ENCODE results near the gene OR5AC2. TPM values are rescaled to one million over a fixed set of nuclear protein-coding genes. Genes with fewer than 3 reads are reported as not detected.

OR5AC2 gene, protein sequence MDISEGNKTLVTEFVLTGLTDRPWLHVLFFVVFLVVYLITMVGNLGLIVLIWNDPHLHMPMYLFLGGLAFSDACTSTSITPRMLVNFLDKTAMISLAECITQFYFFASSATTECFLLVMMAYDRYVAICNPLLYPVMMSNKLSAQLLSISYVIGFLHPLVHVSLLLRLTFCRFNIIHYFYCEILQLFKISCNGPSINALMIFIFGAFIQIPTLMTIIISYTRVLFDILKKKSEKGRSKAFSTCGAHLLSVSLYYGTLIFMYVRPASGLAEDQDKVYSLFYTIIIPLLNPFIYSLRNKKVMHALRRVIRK
- not detected in 2 replicates for total RNA-seq

DNA sequence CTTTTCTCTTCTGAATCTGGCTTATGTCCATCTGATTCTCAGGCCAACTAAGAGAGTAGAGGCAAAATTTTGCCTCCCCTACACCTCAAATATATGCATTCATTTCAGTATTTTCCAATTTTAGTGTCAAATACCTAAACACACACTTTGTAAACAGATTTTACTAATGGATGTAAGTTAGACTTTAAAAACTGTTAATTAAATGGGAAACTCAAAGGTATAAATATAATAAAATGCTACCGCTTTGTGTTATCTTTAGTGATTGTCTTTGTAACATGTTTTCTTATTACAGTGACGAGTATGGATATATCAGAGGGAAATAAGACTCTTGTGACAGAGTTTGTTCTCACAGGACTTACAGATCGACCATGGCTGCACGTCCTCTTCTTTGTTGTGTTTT lies at the start of gene OR5AC2:
Gene OR5AC2, plus strand, starts transcription at position 301 of the 400 bp plus-strand sequence. Its CDS starts 0 bp downstream, at position 301.

DNA sequence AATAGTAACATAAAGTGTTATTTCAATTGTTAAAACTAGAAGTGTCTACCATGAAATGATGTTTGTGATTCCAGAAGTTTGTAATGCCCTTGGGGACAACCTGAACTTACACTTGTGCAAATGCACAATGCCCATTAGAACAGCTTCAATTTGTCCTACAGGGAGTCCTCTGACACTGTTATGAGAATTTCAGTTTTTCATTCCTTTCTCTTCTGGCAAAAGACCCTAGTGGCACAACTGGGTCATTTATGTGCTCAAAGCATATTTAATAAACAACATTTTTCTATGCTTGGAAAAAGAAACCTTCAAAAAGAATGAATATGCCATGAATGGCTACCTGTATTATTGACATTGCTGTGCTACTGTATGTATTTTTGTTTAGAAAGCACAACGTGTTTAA lies 43.4 kb downstream of the OR5AC2 start, which contains the start of gene OR5H1:
Gene OR5H1, plus strand, starts transcription at position 301 of the 400 bp plus-strand sequence. CDS start 1,977 bp downstream, outside the sequence.

Other genes starting within 250 kb of the OR5AC2 start
- 26.9 and 27.7 TPM in 2 replicates for gene RIOX2, start 114.7 kb upstream of the OR5AC2 start, total RNA-seq
- not detected in 2 replicates for gene GABRR3, start 51.9 kb upstream of the OR5AC2 start, total RNA-seq
- not detected in 2 replicates for gene OR5H1, start 43.5 kb downstream of the OR5AC2 start, total RNA-seq
- gene OR5H14, start 60.3 kb downstream of the OR5AC2 start, total RNA-seq: not detected in 2 replicates
- gene OR5H15, start 79.5 kb downstream of the OR5AC2 start, total RNA-seq: not detected in 2 replicates
- not detected in 2 replicates for gene OR5H6, start 177.1 kb downstream of the OR5AC2 start, total RNA-seq
- gene OR5H2, start 195.3 kb downstream of the OR5AC2 start, total RNA-seq: not detected in 2 replicates